MG63 (cell line): ENCODE measurements around the gene PLK3. TPM values are rescaled to one million over a fixed set of nuclear protein-coding genes. Genes with fewer than 3 reads are reported as not detected.
"Not testable (repeated sequence)": the region's sequence is repeated elsewhere in the genome, so short reads cannot be mapped to it uniquely, and the experiment has no call there.

ENCODE experiments used
- DNase-seq: peaks from one replicate; pipeline ENCODE4 v3.0.0-alpha.2; 2020
- H3K27me3 ChIP-seq: fragments of 250-450 bp; sonication (Bioruptor Pico); 2 replicates; pipeline ENCODE4 v1.5.1; 2020; ENCODE audit warnings: mild to moderate bottlenecking, moderate library complexity
- H3K36me3 ChIP-seq: fragments of 250-450 bp; sonication (Bioruptor Pico); 2 replicates; pipeline ENCODE4 v1.5.1; 2020; ENCODE audit warnings: mild to moderate bottlenecking, moderate library complexity
- H3K4me3 ChIP-seq: fragments of 250-450 bp; sonication (Bioruptor Pico); 2 replicates; pipeline ENCODE4 v1.5.1; 2020; ENCODE audit warnings: mild to moderate bottlenecking, moderate library complexity
- H3K9me3 ChIP-seq: fragments of 250-450 bp; sonication (Bioruptor Pico); 2 replicates; pipeline ENCODE4 v1.5.1; 2020; ENCODE audit warnings: mild to moderate bottlenecking, moderate library complexity
- total RNA-seq: library from RNA; depleted of rRNA; stranded (reverse); fragments of >200 nt; shearing (Covaris generic); gene quantifications from 2 replicates; pipeline ENCODE4 v1.2.3, GENCODE V29; 2014; ENCODE audit warnings: low replicate concordance

The PLK3 gene
- total RNA-seq, 1 experiment from 2014 or later = 5.3 TPM

GRCh38 chr1:44803312-44804095, 3.3 kb downstream of the PLK3 start:
- Histone ChIP-seq H3K36me3 (peaks cover 32% of the 10 kb centered on the region), H3K4me3 (no peak overlapping the region), H3K9me3 (no peaks in the 10 kb centered on the region), H3K27me3 (no peaks in the 10 kb centered on the region)
- no peak for DNase-seq

- DNase-seq = no peak
- Histone ChIP-seq H3K36me3 (peaks cover 32% of the 10 kb centered on the region), H3K27me3 (no peaks in the 10 kb centered on the region), H3K9me3 (no peaks in the 10 kb centered on the region), H3K4me3 (no peak overlapping the region)
Observed at GRCh38 chr1:44805311-44806024, 5.3 kb downstream of the PLK3 start.

GRCh38 chr1:44806025-44806703, 6.0 kb downstream of the PLK3 start:
- DNase-seq = no peak

GRCh38 chr1:44806704-44807363, 6.7 kb downstream of the PLK3 start, which contains the start of gene DYNLT4:
DYNLT4 (minus strand) TSS chr1:44807351; CDS start chr1:44806668, 683 bp downstream.
- peaks cover 31% of the 10 kb centered on the region for H3K36me3 ChIP-seq
- DNase-seq = no peak
- peak within 1 kb of the TSS; percentile 19 for H3K4me3 ChIP-seq
- no peaks in the 10 kb centered on the region for H3K27me3 ChIP-seq
- no peaks in the 10 kb centered on the region for H3K9me3 ChIP-seq

More at GRCh38 chr1:44806025-44806703, 6.0 kb downstream of the PLK3 start:
- Histone ChIP-seq H3K4me3 (no peak overlapping the region), H3K9me3 (no peaks in the 10 kb centered on the region), H3K36me3 (peaks cover 32% of the 10 kb centered on the region), H3K27me3 (no peaks in the 10 kb centered on the region)

GRCh38 chr1:44807364-44808062, 7.3 kb downstream of the PLK3 start:
- Histone ChIP-seq H3K9me3 (no peaks in the 10 kb centered on the region), H3K27me3 (no peaks in the 10 kb centered on the region), H3K4me3 (peak overlapping the region; percentile 19; the same call in 1 of the 2 replicates), H3K36me3 (peaks cover 25% of the 10 kb centered on the region)
- DNase-seq = peak; percentile 99

- DNase-seq = peak; percentile 82
- Histone ChIP-seq H3K9me3 (no peaks in the 10 kb centered on the region), H3K36me3 (peaks cover 24% of the 10 kb centered on the region), H3K4me3 (peak within 1 kb of the TSS; percentile 19), H3K27me3 (no peaks in the 10 kb centered on the region)
Observed at GRCh38 chr1:44808063-44808937, 8.1 kb downstream of the PLK3 start, which contains the start of gene BTBD19. BTBD19 (plus strand) TSS chr1:44808523; CDS start chr1:44808821, 298 bp downstream.

GRCh38 chr1:44808938-44809917, 9.1 kb downstream of the PLK3 start:
- Histone ChIP-seq H3K27me3 (no peaks in the 10 kb centered on the region), H3K36me3 (peaks cover 15% of the 10 kb centered on the region), H3K9me3 (no peaks in the 10 kb centered on the region), H3K4me3 (peak overlapping the region; percentile 19)
- peak; percentile 24 for DNase-seq

- H3K9me3 ChIP-seq = no peaks in the 10 kb centered on the region
- H3K36me3 ChIP-seq = peaks cover 7% of the 10 kb centered on the region
- DNase-seq = peak; percentile 92
- H3K4me3 ChIP-seq = no peak overlapping the region
- no peaks in the 10 kb centered on the region for H3K27me3 ChIP-seq
Observed at GRCh38 chr1:44810101-44810761, 10.1 kb downstream of the PLK3 start.

GRCh38 chr1:44810762-44811105, 10.6 kb downstream of the PLK3 start:
- H3K9me3 ChIP-seq, H3K27me3 ChIP-seq, H3K4me3 ChIP-seq, DNase-seq, H3K36me3 ChIP-seq: not testable (repeated sequence)

GRCh38 chr1:44811234-44811633, 11.1 kb downstream of the PLK3 start:
- peaks cover 3% of the 10 kb centered on the region for H3K36me3 ChIP-seq
- no peak overlapping the region for H3K4me3 ChIP-seq
- no peaks in the 10 kb centered on the region for H3K27me3 ChIP-seq
- H3K9me3 ChIP-seq = no peaks in the 10 kb centered on the region
- no peak for DNase-seq

GRCh38 chr1:44812822-44813543, 12.8 kb downstream of the PLK3 start:
- Histone ChIP-seq H3K4me3 (no peak overlapping the region), H3K9me3 (no peaks in the 10 kb centered on the region), H3K36me3 (no peaks in the 10 kb centered on the region; the same call in 1 of the 2 replicates), H3K27me3 (no peaks in the 10 kb centered on the region)
- no peak for DNase-seq

GRCh38 chr1:44815926-44816325, 15.7 kb downstream of the PLK3 start:
- H3K27me3 ChIP-seq, H3K9me3 ChIP-seq, H3K4me3 ChIP-seq, H3K36me3 ChIP-seq, DNase-seq: not testable (repeated sequence)

- no peaks in the 10 kb centered on the region for H3K27me3 ChIP-seq
- H3K4me3 ChIP-seq = no peak overlapping the region
- DNase-seq = no peak
- H3K36me3 ChIP-seq = no peaks in the 10 kb centered on the region
- no peaks in the 10 kb centered on the region for H3K9me3 ChIP-seq
Observed at GRCh38 chr1:44817307-44817706, 17.1 kb downstream of the PLK3 start.
